Duodenal mucosa (tissue), 2 donors: Measurements from ENCODE around the gene FAM131C.

ENCODE experiments used
- H3K27ac ChIP-seq: one replicate; pipeline ENCODE4 v1.7.0; 2013; ENCODE audit warnings: low read depth, low read length
- H3K27me3 ChIP-seq, 2 donors: one replicate each; pipeline ENCODE4 v1.7.0; 2013; ENCODE audit warnings: low read length in 2 of 2, control low read depth in 1 of 2; ENCODE audit not compliant: insufficient read depth in 2 of 2, control insufficient read depth in 1 of 2
- H3K36me3 ChIP-seq, 2 donors: one replicate each; pipeline ENCODE4 v1.7.0; 2013; ENCODE audit warnings: low read length in 2 of 2, control low read depth in 1 of 2; ENCODE audit not compliant: insufficient read depth in 2 of 2, control insufficient read depth in 1 of 2
- H3K4me1 ChIP-seq, 2 donors: one replicate each; pipeline ENCODE4 v1.7.0; 2013; ENCODE audit warnings: low read length in 2 of 2, control low read depth in 1 of 2; ENCODE audit not compliant: insufficient read depth in 2 of 2, control insufficient read depth in 1 of 2
- H3K4me3 ChIP-seq, 2 donors: one replicate each; pipeline ENCODE4 v1.7.0; 2013; ENCODE audit warnings: low read length in 2 of 2, low read depth in 1 of 2
- H3K9ac ChIP-seq, 2 donors: one replicate each; pipeline ENCODE4 v1.7.0; 2013; ENCODE audit warnings: low read length in 2 of 2, low read depth in 1 of 2
- H3K9me3 ChIP-seq, 2 donors: one replicate each; pipeline ENCODE4 v1.7.0; 2013; ENCODE audit warnings: low read length in 2 of 2, control low read depth in 1 of 2; ENCODE audit not compliant: control insufficient read depth in 1 of 2

The FAM131C gene

GRCh38 chr1:16078925-16079656 lies 5.6 kb upstream of the FAM131C start:
- Histone ChIP-seq H3K27ac (no peak overlapping the region), H3K4me1 (peaks cover 12 to 16% of the 10 kb centered on the region in 2 donors), H3K36me3 (no peaks in the 10 kb centered on the region), H3K27me3 (no peaks in the 10 kb centered on the region), H3K9ac (no peak overlapping the region), H3K4me3 (peak overlapping the region; percentile 1 to 54), H3K9me3 (no peaks in the 10 kb centered on the region)

- Histone ChIP-seq H3K4me1 (peaks cover 5 to 11% of the 10 kb centered on the region in 2 donors), H3K9me3 (no peaks in the 10 kb centered on the region), H3K4me3 (no peak overlapping the region), H3K27ac (no peak overlapping the region), H3K27me3 (peaks cover 0 to 3% of the 10 kb centered on the region in 2 donors), H3K36me3 (no peaks in the 10 kb centered on the region), H3K9ac (no peak overlapping the region)
These were observed 4.2 kb upstream of the FAM131C start for GRCh38 chr1:16077406-16078245.

GRCh38 chr1:16076865-16077238 lies 3.4 kb upstream of the FAM131C start:
- no peaks in the 10 kb centered on the region for H3K36me3 ChIP-seq
- no peak overlapping the region for H3K9ac ChIP-seq
- peaks cover 4 to 10% of the 10 kb centered on the region in 2 donors for H3K4me1 ChIP-seq

GRCh38 chr1:16076031-16076864 lies 2.8 kb upstream of the FAM131C start:
- Histone ChIP-seq H3K4me3 (no peak overlapping the region), H3K4me1 (peaks cover 4 to 10% of the 10 kb centered on the region in 2 donors), H3K27ac (no peak overlapping the region), H3K9ac (no peak overlapping the region), H3K36me3 (no peaks in the 10 kb centered on the region), H3K9me3 (no peaks in the 10 kb centered on the region), H3K27me3 (peaks cover 0 to 6% of the 10 kb centered on the region in 2 donors)

More at GRCh38 chr1:16076865-16077238, 3.4 kb upstream of the FAM131C start:
- H3K9me3 ChIP-seq, result no peaks in the 10 kb centered on the region
- H3K27ac ChIP-seq, result no peak overlapping the region
- H3K27me3 ChIP-seq, result peaks cover 0 to 6% of the 10 kb centered on the region in 2 donors
- no peak overlapping the region for H3K4me3 ChIP-seq

- no peaks in the 10 kb centered on the region for H3K36me3 ChIP-seq
- no peak overlapping the region for H3K27ac ChIP-seq
- H3K4me3 ChIP-seq, result no peak overlapping the region
- peaks cover 4 to 16% of the 10 kb centered on the region in 2 donors for H3K4me1 ChIP-seq
- peaks cover 0 to 6% of the 10 kb centered on the region in 2 donors for H3K27me3 ChIP-seq
- no peaks in the 10 kb centered on the region for H3K9me3 ChIP-seq
- no peak overlapping the region for H3K9ac ChIP-seq
These were observed 2.0 kb upstream of the FAM131C start for GRCh38 chr1:16075337-16076030.

GRCh38 chr1:16074217-16074616 lies 766 bp upstream of the FAM131C start:
- H3K27ac ChIP-seq, result no peak overlapping the region
- H3K9ac ChIP-seq, result peak overlapping the region in 1 of 2 donors; percentile 47
- no peak overlapping the region for H3K4me3 ChIP-seq

GRCh38 chr1:16072616-16073484 lies 601 bp downstream of the FAM131C start:
- H3K27me3 ChIP-seq, result peaks cover 0 to 6% of the 10 kb centered on the region in 2 donors
- H3K36me3 ChIP-seq, result no peaks in the 10 kb centered on the region
- H3K4me1 ChIP-seq, result peaks cover 0 to 16% of the 10 kb centered on the region in 2 donors
- no peak overlapping the region for H3K9ac ChIP-seq
- H3K4me3 ChIP-seq, result peak overlapping the region in 1 of 2 donors; percentile 43
- H3K9me3 ChIP-seq, result no peaks in the 10 kb centered on the region
- H3K27ac ChIP-seq, result no peak overlapping the region

More at GRCh38 chr1:16074217-16074616, 766 bp upstream of the FAM131C start:
- peaks cover 4 to 16% of the 10 kb centered on the region in 2 donors for H3K4me1 ChIP-seq
- no peaks in the 10 kb centered on the region for H3K9me3 ChIP-seq
- H3K27me3 ChIP-seq, result peaks cover 0 to 6% of the 10 kb centered on the region in 2 donors
- H3K36me3 ChIP-seq, result no peaks in the 10 kb centered on the region

GRCh38 chr1:16072095-16072494 lies 1.4 kb downstream of the FAM131C start:
- H3K4me1 ChIP-seq, result peaks cover 6 to 21% of the 10 kb centered on the region in 2 donors
- H3K27ac ChIP-seq, result no peak overlapping the region

GRCh38 chr1:16071614-16072013 lies 1.8 kb downstream of the FAM131C start:
- H3K9me3 ChIP-seq, result no peaks in the 10 kb centered on the region
- H3K4me3 ChIP-seq, result no peak overlapping the region
- H3K9ac ChIP-seq, result no peak overlapping the region
- H3K27ac ChIP-seq, result no peak overlapping the region
- H3K27me3 ChIP-seq, result peaks cover 0 to 6% of the 10 kb centered on the region in 2 donors
- peaks cover 11 to 26% of the 10 kb centered on the region in 2 donors for H3K4me1 ChIP-seq
- no peaks in the 10 kb centered on the region for H3K36me3 ChIP-seq

More at GRCh38 chr1:16072095-16072494, 1.4 kb downstream of the FAM131C start:
- Histone ChIP-seq H3K9me3 (no peaks in the 10 kb centered on the region), H3K9ac (no peak overlapping the region), H3K36me3 (no peaks in the 10 kb centered on the region), H3K4me3 (no peak overlapping the region), H3K27me3 (peaks cover 0 to 6% of the 10 kb centered on the region in 2 donors)
